Uterus (tissue), 4 donors: ENCODE measurements around the gene FER. TPM values are rescaled to one million over a fixed set of nuclear protein-coding genes. Genes with fewer than 3 reads are reported as not detected.

Experiments
- DNase-seq, 2 donors: peaks; one replicate each; pipeline ENCODE4 v3.0.0-alpha.2; 2019 to 2020
- H3K27ac ChIP-seq, 2 donors: fragments of 200-600 bp; sonication (generic); 1 replicate in 1 of 2; 2 replicates in 1 of 2; pipeline ENCODE4 v1.5.1; 2016 to 2018
- H3K27me3 ChIP-seq, 2 donors: fragments of 200-600 bp; sonication (generic); one replicate each; pipeline ENCODE4 v1.5.1; 2018 to 2019; ENCODE audit warnings: control low read depth in 1 of 2
- H3K36me3 ChIP-seq, 2 donors: fragments of 200-600 bp; sonication (generic); one replicate each; pipeline ENCODE4 v1.5.1; 2019; ENCODE audit warnings: control low read depth in 1 of 2
- H3K4me1 ChIP-seq, 2 donors: fragments of 200-600 bp; sonication (generic); one replicate each; pipeline ENCODE4 v1.5.1; 2018 to 2019; ENCODE audit warnings: control low read depth in 1 of 2
- H3K4me3 ChIP-seq, 2 donors: fragments of 200-600 bp; sonication (generic); 1 replicate in 1 of 2; 2 replicates in 1 of 2; pipeline ENCODE4 v1.5.1; 2018 to 2019; ENCODE audit warnings: mild to moderate bottlenecking in 1 of 2
- H3K9me3 ChIP-seq, 2 donors: fragments of 200-600 bp; sonication (generic); one replicate each; pipeline ENCODE4 v1.5.1; 2019; ENCODE audit warnings: control low read depth in 1 of 2
- CTCF ChIP-seq, 4 experiments: fragments of 200-600 bp in 2 of 4; fragments of 450-650 bp in 2 of 4; sonication (generic) in 2 of 4; IDR thresholded peaks; one replicate each; pipeline ENCODE4 v1.5.1; 2016 to 2019; ENCODE audit warnings: antibody characterized with exemption in 4 of 4, mild to moderate bottlenecking in 2 of 4, moderate library complexity in 1 of 4
- POLR2A ChIP-seq, 2 donors: fragments of 450-650 bp; IDR thresholded peaks; one replicate each; pipeline ENCODE4 v1.6.1; 2016; ENCODE audit warnings: antibody characterized with exemption in 2 of 2, mild to moderate bottlenecking in 1 of 2, moderate library complexity in 1 of 2
- intact Hi-C: fragments of 100-400 bp; cut with DNase I; formaldehyde crosslinking; loops from one replicate; pipeline ENCODE4 v1.15.1; 2023; ENCODE audit warnings: low total_unique reads
- total RNA-seq, 4 donors: library from RNA; depleted of rRNA in 3 of 4; stranded (reverse); fragments of >200 nt in 3 of 4; gene quantifications; one replicate each; pipeline versions ENCODE4 v1.1.0 to v1.2.4, GENCODE V29; 2014 to 2023
- donor health status: DM: yes; HTN: yes; CAD: no.

FER gene
- total RNA-seq, 4 donors from 2014 or later, result 16.9 to 60.1 (median 38.0) TPM

GRCh38 chr5:109126481-109126880, 378.8 kb downstream of the FER start:
- intact Hi-C loops, result no loop called here
- no peak overlapping the region for H3K4me3 ChIP-seq
- TF ChIP-seq CTCF (IDR thresholded peaks at IDR 0.05), result no peak
- TF ChIP-seq POLR2A (IDR thresholded peaks at IDR 0.05), result no peak
- DNase-seq, result no peak
- no peaks in the 10 kb centered on the region for H3K4me1 ChIP-seq
- H3K36me3 ChIP-seq, result no peaks in the 10 kb centered on the region
- no peak overlapping the region for H3K27ac ChIP-seq
- H3K27me3 ChIP-seq, result no peaks in the 10 kb centered on the region
- no peaks in the 10 kb centered on the region for H3K9me3 ChIP-seq

- no peak for TF ChIP-seq CTCF (IDR thresholded peaks at IDR 0.05)
- TF ChIP-seq POLR2A (IDR thresholded peaks at IDR 0.05), result no peak
- no peaks in the 10 kb centered on the region for H3K36me3 ChIP-seq
- H3K27me3 ChIP-seq, result no peaks in the 10 kb centered on the region
- no peaks in the 10 kb centered on the region for H3K9me3 ChIP-seq
- intact Hi-C loops, result no loop called here
- H3K27ac ChIP-seq, result no peak overlapping the region
- no peak overlapping the region for H3K4me3 ChIP-seq
- DNase-seq, result no peak
- no peaks in the 10 kb centered on the region for H3K4me1 ChIP-seq
Measured at GRCh38 chr5:109136906-109137305, 389.2 kb downstream of the FER start.

- DNase-seq, result no peak
- H3K4me1 ChIP-seq, result no peaks in the 10 kb centered on the region
- H3K36me3 ChIP-seq, result no peaks in the 10 kb centered on the region
- no peak for TF ChIP-seq CTCF (IDR thresholded peaks at IDR 0.05)
- TF ChIP-seq POLR2A (IDR thresholded peaks at IDR 0.05), result no peak
- intact Hi-C loops, result no loop called here
- H3K4me3 ChIP-seq, result no peak overlapping the region
- H3K27me3 ChIP-seq, result no peaks in the 10 kb centered on the region
- H3K27ac ChIP-seq, result no peak overlapping the region
- H3K9me3 ChIP-seq, result no peaks in the 10 kb centered on the region
Measured at GRCh38 chr5:109141222-109142200, 393.8 kb downstream of the FER start.

GRCh38 chr5:109143031-109143430, 395.3 kb downstream of the FER start:
- Histone ChIP-seq H3K27ac (no peak overlapping the region), H3K4me3 (no peak overlapping the region), H3K9me3 (no peaks in the 10 kb centered on the region), H3K36me3 (no peaks in the 10 kb centered on the region), H3K4me1 (no peaks in the 10 kb centered on the region), H3K27me3 (no peaks in the 10 kb centered on the region)
- intact Hi-C loops, result no loop called here
- TF ChIP-seq POLR2A (IDR thresholded peaks at IDR 0.05) (no peak), CTCF (IDR thresholded peaks at IDR 0.05) (no peak)
- DNase-seq, result no peak

- intact Hi-C loops, result no loop called here
- Histone ChIP-seq H3K27me3 (no peaks in the 10 kb centered on the region), H3K27ac (no peak overlapping the region), H3K4me1 (no peaks in the 10 kb centered on the region), H3K36me3 (no peaks in the 10 kb centered on the region), H3K4me3 (no peak overlapping the region), H3K9me3 (no peaks in the 10 kb centered on the region)
- DNase-seq, result no peak
- TF ChIP-seq CTCF (IDR thresholded peaks at IDR 0.05) (no peak), POLR2A (IDR thresholded peaks at IDR 0.05) (no peak)
Measured at GRCh38 chr5:109145139-109145538, 397.4 kb downstream of the FER start.
